K562 (cell line): Measurements from ENCODE around the gene GRIK5. TPM values are rescaled to one million over a fixed set of nuclear protein-coding genes. Genes with fewer than 3 reads are reported as not detected.
A peak's percentile ranks its signal among the peaks of the same experiment; 100 is the strongest.

Experiments used
- ARID2 ChIP-seq: fragments of 450-650 bp; IDR thresholded peaks from 2 replicates; pipeline ENCODE4 v1.6.1; 2017; ENCODE audit warnings: antibody characterized with exemption, mild to moderate bottlenecking
- RBM39 ChIP-seq: fragments of 200-400 bp; formaldehyde crosslinking; optimal IDR thresholded peaks from 2 replicates; pipeline ENCODE3; 2018; ENCODE audit warnings: low read depth, low read length
- ZBED1 ChIP-seq: IDR thresholded peaks from 2 replicates; pipeline ENCODE4 v1.6.1; 2014
- ZNF668 ChIP-seq: fragments of 250-450 bp; sonication (Bioruptor Pico); IDR thresholded peaks from 2 replicates; pipeline ENCODE4 v1.8.0; 2022; ENCODE audit warnings: mild to moderate bottlenecking, inconsistent platforms
- polyA plus RNA-seq, 8 experiments: library from polyadenylated mRNA; depleted of rRNA in 4 of 8; stranded (reverse) in 5 of 8; unstranded in 3 of 8; fragments of >200 nt; fragmentation: Nextera tagmentation in 2 of 8; fragmentation: Illumina TruSeq in 1 of 8; extraction: Ambion mirVana in 2 of 8; extraction: Trizol in 1 of 8; gene quantifications; 2 replicates each; pipeline versions ENCODE4 v1.2.1 to v1.2.3, GENCODE V29; 2011 to 2014; ENCODE audit warnings: inconsistent platforms in 1 of 8, missing spikeins in 1 of 8
- total RNA-seq, 7 experiments: library from RNA; depleted of rRNA in 6 of 7; stranded (reverse); fragments of >200 nt in 6 of 7; fragmentation: Illumina TruSeq in 2 of 7; extraction: Trizol in 2 of 7; gene quantifications; 2 replicates each; pipeline versions ENCODE4 v1.2.1 to v1.2.3, GENCODE V29; 2011 to 2021; ENCODE audit warnings: low replicate concordance in 1 of 7
- TF ChIP-seq, protein P1 (sequence below): IDR thresholded peaks from 2 replicates; pipeline ENCODE4 v1.6.1; 2011; ENCODE audit warnings: borderline replicate concordance, low read depth, mild to moderate bottlenecking, moderate library complexity, low read length; ENCODE audit not compliant: insufficient read depth, poor library complexity, severe bottlenecking
- TF ChIP-seq, protein P2 (sequence below): sonication (generic); formaldehyde crosslinking; IDR thresholded peaks from 2 replicates; pipeline ENCODE4 v1.8.0; 2022; ENCODE audit warnings: missing genetic modification reagents, mild to moderate bottlenecking, borderline replicate concordance
- TF ChIP-seq, protein P3 (sequence below), 2 experiments: fragments of 150-350 bp in 1 of 2; IDR thresholded peaks; 2 replicates each; pipeline ENCODE4 v1.6.1; 2012 to 2016; ENCODE audit warnings: low read depth in 2 of 2, low read length in 2 of 2, mild to moderate bottlenecking in 1 of 2, moderate library complexity in 1 of 2
- TF ChIP-seq, protein P4 (sequence below): fragments of 450-650 bp; formaldehyde crosslinking; IDR thresholded peaks from 2 replicates; pipeline ENCODE4 v1.4.0; 2020; ENCODE audit warnings: mild to moderate bottlenecking, moderate library complexity

GRIK5 gene
- total and polyA plus RNA-seq, 9 of the 15 experiments (the other 6 are each of a cell fraction or from before 2014, with no cell fraction given): 0.04 to 0.55 (median 0.27) TPM; not detected in 2

DNA sequence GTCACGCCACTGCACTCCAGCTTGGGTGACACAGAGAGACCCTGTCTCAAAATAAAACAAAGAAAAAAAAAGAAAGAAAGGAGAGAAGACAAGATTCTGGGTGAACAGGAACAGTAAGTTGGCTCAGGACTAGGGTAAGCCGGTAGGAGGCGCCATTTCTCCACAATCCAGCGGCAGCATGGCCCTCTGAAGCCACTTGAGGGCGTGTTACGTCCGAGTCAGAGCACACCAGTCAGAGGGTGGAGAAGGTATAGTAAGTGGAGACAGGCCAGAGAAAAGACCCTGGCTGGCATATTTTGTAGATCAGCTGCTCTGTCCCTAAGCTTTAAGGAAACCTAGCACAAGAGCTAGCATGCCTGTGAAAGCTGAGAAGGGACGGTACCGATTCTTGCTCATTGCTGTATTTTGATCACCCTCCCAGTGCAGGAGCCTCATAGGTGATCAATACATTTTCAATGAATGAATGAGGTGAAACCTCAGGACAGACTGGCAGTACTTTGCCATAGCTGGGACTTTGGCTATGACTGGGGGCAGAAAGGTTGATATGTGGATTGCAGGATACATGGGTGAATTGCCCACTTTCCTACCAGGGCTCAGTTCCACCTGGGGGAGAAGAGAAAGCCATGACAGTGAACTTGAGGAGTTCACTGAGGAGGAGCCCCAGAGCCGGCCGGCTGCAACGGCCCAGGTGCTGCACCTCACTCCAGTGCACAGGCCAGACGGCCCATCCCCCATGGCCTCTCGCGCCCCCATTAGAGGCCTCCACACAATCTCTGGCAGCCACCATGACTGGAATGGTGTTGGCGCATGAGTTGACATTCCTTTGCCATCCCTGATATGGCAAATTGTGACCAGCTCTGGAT lies 38.8 kb upstream of the GRIK5 start (continued):
- TF ChIP-seq, protein P1, sequence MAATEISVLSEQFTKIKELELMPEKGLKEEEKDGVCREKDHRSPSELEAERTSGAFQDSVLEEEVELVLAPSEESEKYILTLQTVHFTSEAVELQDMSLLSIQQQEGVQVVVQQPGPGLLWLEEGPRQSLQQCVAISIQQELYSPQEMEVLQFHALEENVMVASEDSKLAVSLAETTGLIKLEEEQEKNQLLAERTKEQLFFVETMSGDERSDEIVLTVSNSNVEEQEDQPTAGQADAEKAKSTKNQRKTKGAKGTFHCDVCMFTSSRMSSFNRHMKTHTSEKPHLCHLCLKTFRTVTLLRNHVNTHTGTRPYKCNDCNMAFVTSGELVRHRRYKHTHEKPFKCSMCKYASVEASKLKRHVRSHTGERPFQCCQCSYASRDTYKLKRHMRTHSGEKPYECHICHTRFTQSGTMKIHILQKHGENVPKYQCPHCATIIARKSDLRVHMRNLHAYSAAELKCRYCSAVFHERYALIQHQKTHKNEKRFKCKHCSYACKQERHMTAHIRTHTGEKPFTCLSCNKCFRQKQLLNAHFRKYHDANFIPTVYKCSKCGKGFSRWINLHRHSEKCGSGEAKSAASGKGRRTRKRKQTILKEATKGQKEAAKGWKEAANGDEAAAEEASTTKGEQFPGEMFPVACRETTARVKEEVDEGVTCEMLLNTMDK: peak; percentile 85
- peak; percentile 99 for TF ChIP-seq ARID2
- TF ChIP-seq, protein P2, sequence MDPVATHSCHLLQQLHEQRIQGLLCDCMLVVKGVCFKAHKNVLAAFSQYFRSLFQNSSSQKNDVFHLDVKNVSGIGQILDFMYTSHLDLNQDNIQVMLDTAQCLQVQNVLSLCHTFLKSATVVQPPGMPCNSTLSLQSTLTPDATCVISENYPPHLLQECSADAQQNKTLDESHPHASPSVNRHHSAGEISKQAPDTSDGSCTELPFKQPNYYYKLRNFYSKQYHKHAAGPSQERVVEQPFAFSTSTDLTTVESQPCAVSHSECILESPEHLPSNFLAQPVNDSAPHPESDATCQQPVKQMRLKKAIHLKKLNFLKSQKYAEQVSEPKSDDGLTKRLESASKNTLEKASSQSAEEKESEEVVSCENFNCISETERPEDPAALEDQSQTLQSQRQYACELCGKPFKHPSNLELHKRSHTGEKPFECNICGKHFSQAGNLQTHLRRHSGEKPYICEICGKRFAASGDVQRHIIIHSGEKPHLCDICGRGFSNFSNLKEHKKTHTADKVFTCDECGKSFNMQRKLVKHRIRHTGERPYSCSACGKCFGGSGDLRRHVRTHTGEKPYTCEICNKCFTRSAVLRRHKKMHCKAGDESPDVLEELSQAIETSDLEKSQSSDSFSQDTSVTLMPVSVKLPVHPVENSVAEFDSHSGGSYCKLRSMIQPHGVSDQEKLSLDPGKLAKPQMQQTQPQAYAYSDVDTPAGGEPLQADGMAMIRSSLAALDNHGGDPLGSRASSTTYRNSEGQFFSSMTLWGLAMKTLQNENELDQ (CRISPR knock-in tag): no peak
- no peak for TF ChIP-seq ZNF668 (CRISPR knock-in tag)
- TF ChIP-seq RBM39: peak; percentile 89
- no peak for TF ChIP-seq ZBED1
- TF ChIP-seq, protein P3, sequence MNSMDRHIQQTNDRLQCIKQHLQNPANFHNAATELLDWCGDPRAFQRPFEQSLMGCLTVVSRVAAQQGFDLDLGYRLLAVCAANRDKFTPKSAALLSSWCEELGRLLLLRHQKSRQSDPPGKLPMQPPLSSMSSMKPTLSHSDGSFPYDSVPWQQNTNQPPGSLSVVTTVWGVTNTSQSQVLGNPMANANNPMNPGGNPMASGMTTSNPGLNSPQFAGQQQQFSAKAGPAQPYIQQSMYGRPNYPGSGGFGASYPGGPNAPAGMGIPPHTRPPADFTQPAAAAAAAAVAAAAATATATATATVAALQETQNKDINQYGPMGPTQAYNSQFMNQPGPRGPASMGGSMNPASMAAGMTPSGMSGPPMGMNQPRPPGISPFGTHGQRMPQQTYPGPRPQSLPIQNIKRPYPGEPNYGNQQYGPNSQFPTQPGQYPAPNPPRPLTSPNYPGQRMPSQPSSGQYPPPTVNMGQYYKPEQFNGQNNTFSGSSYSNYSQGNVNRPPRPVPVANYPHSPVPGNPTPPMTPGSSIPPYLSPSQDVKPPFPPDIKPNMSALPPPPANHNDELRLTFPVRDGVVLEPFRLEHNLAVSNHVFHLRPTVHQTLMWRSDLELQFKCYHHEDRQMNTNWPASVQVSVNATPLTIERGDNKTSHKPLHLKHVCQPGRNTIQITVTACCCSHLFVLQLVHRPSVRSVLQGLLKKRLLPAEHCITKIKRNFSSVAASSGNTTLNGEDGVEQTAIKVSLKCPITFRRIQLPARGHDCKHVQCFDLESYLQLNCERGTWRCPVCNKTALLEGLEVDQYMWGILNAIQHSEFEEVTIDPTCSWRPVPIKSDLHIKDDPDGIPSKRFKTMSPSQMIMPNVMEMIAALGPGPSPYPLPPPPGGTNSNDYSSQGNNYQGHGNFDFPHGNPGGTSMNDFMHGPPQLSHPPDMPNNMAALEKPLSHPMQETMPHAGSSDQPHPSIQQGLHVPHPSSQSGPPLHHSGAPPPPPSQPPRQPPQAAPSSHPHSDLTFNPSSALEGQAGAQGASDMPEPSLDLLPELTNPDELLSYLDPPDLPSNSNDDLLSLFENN (IDR thresholded peaks at IDR 0.05; ENCODE audit: low read depth in 2 of 2, low read length in 2 of 2): peak in 1 of 2 experiments; percentile 22; a peak in 1 of 4 replicates
- TF ChIP-seq, protein P4, sequence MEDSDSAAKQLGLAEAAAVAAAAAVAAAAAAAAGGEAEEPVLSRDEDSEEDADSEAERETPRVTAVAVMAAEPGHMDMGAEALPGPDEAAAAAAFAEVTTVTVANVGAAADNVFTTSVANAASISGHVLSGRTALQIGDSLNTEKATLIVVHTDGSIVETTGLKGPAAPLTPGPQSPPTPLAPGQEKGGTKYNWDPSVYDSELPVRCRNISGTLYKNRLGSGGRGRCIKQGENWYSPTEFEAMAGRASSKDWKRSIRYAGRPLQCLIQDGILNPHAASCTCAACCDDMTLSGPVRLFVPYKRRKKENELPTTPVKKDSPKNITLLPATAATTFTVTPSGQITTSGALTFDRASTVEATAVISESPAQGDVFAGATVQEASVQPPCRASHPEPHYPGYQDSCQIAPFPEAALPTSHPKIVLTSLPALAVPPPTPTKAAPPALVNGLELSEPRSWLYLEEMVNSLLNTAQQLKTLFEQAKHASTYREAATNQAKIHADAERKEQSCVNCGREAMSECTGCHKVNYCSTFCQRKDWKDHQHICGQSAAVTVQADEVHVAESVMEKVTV (CRISPR knock-in tag): peak; percentile 96
